GM18499 (cell line): Measurements from ENCODE around the gene BIRC2.

Source experiments
- ATAC-seq: cut with Tn5 transposase; IDR thresholded peaks from one replicate; pipeline ENCODE4 v1.9.1; 2021; ENCODE audit warnings: moderate number of reproducible peaks; ENCODE audit not compliant: insufficient read depth, unreplicated experiment

Gene BIRC2

DNA sequence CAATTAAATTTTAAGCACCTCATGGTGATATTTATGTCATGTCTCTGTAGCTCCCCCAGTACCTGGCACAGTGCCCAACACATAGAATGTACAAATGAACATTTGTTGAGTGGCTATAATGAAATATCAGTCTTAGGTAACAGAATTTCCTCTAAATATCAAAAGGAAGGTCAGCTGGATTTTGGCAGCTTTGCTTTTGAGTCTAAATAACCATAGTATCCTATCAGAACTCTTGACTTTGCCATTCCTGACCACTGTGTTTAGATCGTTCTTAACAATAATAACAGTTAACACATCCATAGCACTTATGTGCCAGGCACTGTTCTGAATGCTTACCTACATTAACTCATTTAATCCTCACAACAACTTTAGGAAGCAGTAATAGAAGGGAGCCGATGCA, 79.0 kb downstream of the BIRC2 start:
- no peak for ATAC-seq

DNA sequence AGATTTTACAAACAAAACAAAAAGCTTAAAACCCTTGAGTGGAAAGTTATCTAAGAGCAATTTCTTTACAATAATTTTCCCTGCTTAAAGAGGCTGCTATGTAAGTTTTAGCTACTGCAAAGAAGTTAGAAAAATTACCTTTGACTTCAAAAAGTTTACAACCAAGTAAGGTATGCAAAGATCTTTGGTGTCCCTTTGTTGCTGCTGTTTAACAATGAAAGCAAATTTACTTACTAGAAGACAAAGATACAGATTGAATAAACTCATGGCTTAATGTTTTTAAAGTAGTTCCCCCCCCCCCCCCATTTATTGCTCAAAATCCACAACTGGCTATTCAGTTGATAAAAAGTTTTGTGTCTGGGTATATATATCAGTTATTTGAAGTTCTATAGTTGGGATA, 79.6 kb downstream of the BIRC2 start:
- ATAC-seq = no peak

DNA sequence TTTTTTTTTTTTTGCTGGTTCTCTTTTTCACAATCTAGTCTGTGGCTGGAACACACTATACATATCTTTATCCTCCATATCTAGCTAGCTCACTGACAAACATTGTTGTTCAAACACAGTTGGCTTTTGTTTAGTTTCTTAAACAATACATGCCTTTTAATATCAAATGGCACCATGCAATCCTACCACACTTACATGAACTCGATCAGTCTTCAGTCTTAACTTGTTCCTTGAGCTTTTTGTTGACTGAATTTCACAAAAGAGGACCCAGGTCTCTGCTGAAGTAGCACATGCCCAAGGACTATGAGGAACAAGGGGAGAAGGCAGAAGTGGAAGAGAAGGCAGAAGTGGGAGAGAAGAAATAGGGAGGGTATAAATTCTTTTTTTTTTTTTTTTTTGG, 80.1 kb downstream of the BIRC2 start:
- ATAC-seq = no peak
